Limb (tissue), 2 donors: Measurements from ENCODE around the gene BCAS3.
"Not testable (repeated sequence)": the region's sequence is repeated elsewhere in the genome, so short reads cannot be mapped to it uniquely, and the experiment has no call there.

Source experiments
- DNase-seq, 2 donors: peaks; one replicate each; pipeline ENCODE4 v3.0.0-alpha.2; 2016; ENCODE audit errors: extremely low spot score in 2 of 2

The BCAS3 gene

DNA sequence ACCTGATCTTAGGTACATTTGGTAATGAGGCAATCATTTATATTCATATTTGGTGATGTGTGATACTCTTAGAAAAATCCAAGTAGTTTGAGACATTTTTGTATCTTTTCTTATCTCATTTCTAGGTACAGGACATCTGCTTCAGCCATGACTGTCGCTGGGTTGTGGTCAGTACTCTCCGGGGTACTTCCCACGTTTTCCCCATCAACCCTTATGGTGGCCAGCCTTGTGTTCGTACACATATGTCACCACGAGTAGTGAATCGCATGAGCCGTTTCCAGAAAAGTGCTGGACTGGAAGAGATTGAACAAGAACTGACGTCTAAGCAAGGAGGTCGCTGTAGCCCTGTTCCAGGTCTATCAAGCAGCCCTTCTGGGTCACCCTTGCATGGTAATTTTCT is 312.2 kb downstream of the BCAS3 start:
- no peak for DNase-seq

GRCh38 chr17:60993497-60993896 is 315.8 kb downstream of the BCAS3 start:
- DNase-seq, result no peak

- DNase-seq, result no peak
These were observed 318.0 kb downstream of the BCAS3 start for GRCh38 chr17:60995680-60996079.

- peak in 1 of 2 donors; percentile 36 for DNase-seq
These were observed 323.3 kb downstream of the BCAS3 start for GRCh38 chr17:61000911-61001310.

- peak in 1 of 2 donors; percentile 77 for DNase-seq
These were observed 324.7 kb downstream of the BCAS3 start for GRCh38 chr17:61002316-61002736.

DNA sequence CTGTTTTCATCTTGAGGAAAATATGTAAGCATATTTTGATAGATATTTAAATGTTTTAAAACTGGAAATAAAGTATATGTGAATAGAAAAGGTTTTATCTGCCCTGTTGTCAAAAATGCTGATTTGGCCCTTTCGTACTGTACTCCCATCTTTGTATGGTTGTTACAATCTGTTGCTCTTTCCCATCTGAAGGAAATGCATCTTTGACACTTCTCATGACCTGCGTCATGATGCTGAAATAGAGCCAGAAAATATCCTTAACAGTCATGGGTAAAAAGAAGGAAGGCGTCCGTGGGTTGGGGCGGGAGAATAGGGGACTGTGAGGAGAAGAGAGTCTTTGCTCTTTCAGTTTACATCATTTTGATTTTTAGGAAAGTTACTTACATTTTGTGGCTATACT is 327.7 kb downstream of the BCAS3 start:
- no peak for DNase-seq

DNA sequence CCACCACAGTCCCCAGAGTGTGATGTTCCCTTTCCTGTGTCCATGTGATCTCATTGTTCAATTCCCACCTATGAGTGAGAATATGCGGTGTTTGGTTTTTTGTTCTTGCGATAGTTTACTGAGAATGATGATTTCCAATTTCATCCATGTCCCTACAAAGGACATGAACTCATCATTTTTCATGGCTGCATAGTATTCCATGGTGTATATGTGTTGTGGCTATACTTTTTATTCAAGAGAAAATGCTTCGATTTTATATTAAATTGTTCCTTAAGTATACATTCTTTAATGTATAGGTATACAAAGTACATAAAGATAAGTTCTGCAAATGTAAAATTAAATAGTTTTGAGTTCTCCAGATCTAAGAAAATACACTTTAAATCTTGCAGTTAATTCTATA is 328.3 kb downstream of the BCAS3 start:
- not testable (repeated sequence) for DNase-seq

DNA sequence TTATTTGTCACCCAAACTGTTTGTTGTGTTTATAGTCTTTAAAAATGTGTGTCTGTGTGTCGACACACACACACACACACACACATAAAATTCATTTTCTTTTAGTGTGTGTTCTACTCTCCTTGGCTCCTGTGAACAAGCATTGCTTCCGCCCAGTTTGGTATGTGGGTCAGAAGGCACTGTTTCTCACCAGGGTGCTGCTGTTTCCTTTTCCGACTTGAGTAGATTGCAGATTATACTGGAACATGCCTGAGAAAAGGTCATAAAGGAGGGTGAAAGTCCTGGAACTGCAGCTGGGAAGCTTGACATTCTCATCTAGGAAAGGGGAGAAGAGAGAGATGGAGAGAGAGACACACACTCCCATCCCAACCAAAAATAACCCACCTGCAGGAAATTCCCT is 330.3 kb downstream of the BCAS3 start:
- DNase-seq, result no peak

- no peak for DNase-seq
These were observed 332.0 kb downstream of the BCAS3 start for GRCh38 chr17:61009663-61010062.

- DNase-seq, result no peak
These were observed 333.1 kb downstream of the BCAS3 start for GRCh38 chr17:61010661-61011170.

- DNase-seq, result no peak
These were observed 333.6 kb downstream of the BCAS3 start for GRCh38 chr17:61011251-61011650.

DNA sequence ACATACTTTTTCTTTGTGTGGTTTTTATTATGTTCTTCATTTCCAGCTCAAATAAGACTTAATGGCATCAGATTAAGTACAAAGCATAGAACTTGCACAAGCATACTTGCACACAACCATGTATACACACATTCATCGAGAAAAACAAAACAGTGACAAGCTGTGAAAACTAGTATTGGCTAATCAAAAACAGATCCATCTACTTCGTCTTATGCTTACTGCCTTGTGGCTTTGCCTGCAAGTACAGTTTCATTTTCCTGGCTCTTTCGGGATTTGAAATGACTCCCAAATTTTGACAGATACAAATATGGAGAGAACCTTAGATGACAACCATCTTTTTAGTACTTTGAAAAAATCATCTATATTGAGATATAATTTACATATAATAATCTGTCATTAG is 338.3 kb downstream of the BCAS3 start:
- DNase-seq, result no peak

- no peak for DNase-seq
These were observed 339.8 kb downstream of the BCAS3 start for GRCh38 chr17:61017317-61018006.

DNA sequence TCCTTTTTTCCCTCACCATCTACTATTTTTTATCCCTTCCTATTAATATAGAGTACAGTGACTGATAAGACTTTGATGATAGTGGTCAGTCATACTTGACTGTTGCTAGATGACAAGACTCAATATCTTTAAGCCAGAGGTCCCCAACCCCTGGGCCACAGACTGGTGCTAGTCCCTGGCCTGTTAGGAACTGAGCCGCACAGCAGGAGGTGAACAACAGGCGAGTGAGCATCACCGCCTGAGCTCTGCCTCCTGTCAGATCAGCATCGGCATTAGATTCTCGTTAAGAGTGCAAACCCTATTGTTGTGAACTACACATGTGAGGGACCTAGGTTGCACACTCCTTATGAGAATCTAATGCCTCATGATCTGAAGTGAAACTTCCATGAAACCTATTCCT is 341.3 kb downstream of the BCAS3 start:
- DNase-seq, result no peak

GRCh38 chr17:61023996-61024395 is 346.3 kb downstream of the BCAS3 start:
- DNase-seq, result no peak

GRCh38 chr17:61026818-61027217 is 349.2 kb downstream of the BCAS3 start:
- no peak for DNase-seq

GRCh38 chr17:61029181-61029580 is 351.5 kb downstream of the BCAS3 start:
- DNase-seq, result no peak

DNA sequence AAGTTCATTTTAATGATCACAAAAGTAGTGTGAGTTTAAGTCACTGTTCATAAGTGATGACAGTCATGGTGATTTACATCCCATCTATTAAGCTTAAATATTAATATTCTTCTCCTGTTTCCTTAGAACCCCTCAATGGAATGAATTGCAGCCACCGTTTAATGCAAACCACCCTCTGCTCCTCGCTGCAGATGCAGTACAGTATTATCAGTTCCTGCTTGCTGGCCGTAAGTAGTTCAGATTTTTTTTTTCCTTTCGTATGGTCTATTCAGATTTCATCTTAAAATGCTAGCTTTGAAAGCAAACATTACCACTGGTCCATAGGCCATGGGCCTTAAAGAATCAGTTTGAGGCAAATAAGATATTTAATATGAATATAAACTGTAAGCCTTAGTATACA is 363.0 kb downstream of the BCAS3 start:
- DNase-seq, result no peak

DNA sequence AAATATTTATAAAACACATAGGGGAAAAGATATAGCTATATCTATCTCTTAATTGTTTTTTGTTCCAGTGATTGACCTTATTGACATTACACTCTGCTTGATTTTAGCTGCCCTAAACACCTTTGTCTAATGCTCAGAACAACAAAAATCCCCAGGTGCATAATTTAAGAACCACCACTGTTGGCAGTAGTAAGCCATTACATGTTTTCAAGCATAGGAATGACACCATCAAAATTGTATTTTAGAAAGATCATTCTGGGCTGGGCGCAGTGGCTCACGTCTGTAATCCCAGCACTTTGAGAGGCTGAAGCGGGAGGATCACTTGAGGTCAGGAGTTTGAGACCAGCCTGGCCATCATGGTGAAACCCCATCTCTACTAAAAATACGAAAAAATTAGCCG is 364.7 kb downstream of the BCAS3 start:
- not testable (repeated sequence) for DNase-seq

DNA sequence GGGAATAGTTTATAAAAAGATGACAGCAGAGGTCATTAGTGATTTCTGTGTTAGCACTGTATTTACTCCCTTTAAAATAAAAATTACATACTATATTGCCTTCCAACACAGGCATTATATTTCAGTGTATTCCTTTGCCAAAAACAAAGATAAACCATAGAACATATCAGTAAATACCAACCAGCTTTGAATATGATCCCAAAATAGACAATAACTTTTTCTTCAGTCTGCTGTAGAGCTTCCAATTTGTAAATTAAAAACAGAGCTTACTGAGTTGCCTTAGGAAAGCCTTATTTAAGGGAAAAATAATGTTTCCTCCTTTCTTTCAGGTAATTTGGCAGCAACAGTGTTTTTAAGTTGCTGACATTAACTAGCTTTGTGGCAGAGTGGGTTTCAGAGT is 369.9 kb downstream of the BCAS3 start:
- no peak for DNase-seq

DNA sequence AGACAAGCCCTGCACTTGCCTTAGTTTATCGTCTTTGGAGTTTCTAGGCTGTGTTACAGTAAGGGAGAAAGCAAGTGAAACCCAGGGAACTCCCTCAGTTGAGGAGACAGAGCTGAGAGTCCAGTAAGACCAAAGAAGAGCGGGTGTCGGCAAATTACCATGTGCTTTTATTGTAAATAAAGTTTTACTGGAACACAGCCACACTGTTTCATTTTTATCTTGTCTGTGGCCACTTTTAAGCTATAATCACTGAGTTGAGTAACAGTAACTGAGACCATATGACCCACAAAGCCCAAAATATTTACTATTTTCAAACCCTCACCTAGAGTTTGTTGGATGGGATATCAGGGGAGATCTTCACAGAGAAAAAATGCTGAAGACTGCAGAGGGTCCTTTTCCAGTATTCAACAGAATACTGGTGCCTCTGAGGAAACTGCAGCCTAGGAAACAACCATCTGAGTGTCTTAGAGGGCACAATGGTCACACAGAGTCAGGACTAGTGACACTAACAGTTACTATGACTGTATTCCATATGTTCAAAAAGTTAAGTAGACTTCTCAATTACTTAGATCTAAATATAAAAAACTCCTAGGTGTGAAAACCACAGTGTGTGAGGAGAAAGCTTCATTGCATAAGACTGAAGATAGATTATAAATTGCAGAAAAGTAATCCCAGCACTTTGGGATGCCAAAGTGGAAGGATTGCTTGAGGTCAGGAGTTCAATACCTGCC is 370.9 kb downstream of the BCAS3 start:
- DNase-seq, result no peak

- DNase-seq, result no peak
These were observed 375.8 kb downstream of the BCAS3 start for GRCh38 chr17:61053469-61053868.

DNA sequence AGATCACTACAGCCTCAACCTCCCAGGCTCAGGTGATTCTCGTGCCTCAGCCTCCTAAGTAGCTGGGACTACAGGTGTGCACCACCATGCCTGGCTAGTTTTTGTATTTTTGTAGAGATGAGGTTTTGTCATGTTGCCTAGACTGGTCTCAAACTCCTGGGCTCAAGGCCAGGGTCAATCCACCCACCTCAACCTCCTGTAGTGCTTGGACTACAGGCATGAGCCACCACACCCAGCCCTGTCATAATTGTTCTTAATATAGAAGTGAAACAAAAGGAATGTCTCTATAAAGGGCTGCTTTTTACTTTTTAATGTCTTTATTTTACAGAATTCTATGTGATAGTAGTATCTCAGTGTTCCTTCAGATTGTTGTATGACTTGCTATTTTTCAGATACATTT is 376.8 kb downstream of the BCAS3 start:
- DNase-seq, result no peak
